GM23248 (cell line): ENCODE results near the gene OR5AS1.

Experiments used
- EZH2 ChIP-seq: fragments of 200-600 bp; sonication (generic); IDR thresholded peaks from 2 replicates; pipeline ENCODE4 v1.6.1; 2018; ENCODE audit warnings: antibody characterized with exemption, mild to moderate bottlenecking; ENCODE audit not compliant: insufficient read depth, poor library complexity, severe bottlenecking
- EZH2phosphoT487 ChIP-seq: fragments of 200-600 bp; sonication (generic); IDR thresholded peaks from 2 replicates; pipeline ENCODE4 v1.6.1; 2018; ENCODE audit warnings: antibody characterized with exemption, moderate library complexity, mild to moderate bottlenecking, low read depth; ENCODE audit not compliant: insufficient read depth

DNA sequence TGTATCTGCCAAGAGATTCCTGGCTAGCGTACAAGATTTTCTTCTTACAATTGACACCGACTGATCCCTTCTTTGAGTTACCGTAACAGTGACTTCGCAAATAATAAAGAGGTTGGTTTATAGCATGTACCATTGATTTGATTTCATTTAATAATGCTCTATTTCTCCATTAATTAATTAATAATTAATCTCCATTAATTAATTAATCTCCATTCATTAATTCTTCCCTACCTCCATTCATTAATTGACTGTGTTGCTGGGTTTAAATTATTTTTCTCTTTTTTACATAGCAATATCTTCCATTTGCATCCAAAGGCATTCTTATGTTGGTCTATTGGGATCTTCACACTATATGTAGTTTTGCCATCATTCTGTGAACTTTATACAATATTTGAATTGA lies 21.0 kb downstream of the OR5AS1 start:
- TF ChIP-seq EZH2phosphoT487, result no peak
- no peak for TF ChIP-seq EZH2
